ENCODE results near the gene CCDC138. TPM values are rescaled to one million over a fixed set of nuclear protein-coding genes. Genes with fewer than 3 reads are reported as not detected.
A peak's percentile ranks its signal among the peaks of the same experiment; 100 is the strongest.

CCDC138 gene
- total RNA-seq, 1 donor from 2014 or later, result 51.8 TPM

DNA sequence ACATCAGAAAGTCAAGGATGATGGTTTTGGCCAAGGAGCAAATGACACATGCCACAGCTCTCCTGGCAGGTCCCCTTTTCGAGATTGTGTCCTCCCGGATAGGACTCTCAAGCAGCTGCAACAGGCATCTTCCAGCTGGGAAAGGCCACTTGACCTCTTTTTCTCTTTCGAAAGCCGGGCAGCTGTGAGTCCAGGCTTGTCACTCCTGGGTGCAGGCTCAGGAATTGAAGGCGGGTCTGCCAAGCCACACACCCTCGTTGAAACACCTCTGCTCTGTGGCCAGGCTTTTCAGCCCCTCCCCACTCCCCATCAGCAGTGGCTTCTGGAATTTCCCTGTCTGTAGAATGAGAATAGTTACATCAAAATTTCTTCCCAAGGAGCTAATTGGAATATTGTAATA lies 98.0 kb downstream of the CCDC138 start:
- FAIRE-seq (no peak), DNase-seq (ENCODE audit: low spot score in 2 of 2) (no peak)

DNA sequence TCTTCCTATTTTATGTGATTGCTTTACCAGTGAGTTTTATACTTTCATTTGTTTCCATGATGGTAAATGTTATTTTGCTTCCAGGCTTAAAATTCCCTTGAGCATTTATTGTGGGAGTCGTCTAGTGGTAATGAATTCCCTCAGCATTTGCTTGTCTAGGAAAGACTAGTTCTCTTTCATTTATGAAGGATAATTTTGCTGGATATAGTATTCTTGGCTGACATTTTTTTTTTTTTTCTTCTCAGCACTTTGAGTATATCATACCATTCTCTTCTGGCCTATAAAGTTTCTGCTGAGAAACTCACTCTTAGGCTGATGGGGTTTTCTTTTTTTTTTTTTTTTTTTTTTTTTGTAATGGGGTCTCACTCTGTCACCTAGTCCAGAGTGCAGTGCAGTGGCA lies 103.3 kb downstream of the CCDC138 start:
- FAIRE-seq (no peak), DNase-seq (ENCODE audit: low spot score in 2 of 2) (no peak)

DNA sequence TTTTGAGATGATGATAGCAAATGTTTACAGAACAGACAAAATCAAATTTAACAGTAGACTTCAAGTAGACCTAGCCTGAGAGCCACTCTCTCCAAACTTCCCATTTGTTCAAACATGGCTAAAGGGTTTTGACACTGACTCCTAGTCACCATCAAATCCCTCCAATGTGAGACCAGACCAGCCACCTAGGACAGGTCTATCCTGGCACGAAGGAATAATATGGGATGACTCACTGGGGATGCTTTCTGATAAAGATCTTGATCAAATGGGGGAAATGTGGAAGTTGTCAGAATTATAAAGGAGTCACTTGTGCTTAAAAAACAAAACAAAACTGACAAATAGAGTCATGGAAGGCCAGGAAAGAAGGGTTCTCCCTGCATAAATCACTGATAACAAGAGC lies 106.7 kb downstream of the CCDC138 start:
- DNase-seq (ENCODE audit: low spot score in 2 of 2), result no peak
- no peak for FAIRE-seq

DNA sequence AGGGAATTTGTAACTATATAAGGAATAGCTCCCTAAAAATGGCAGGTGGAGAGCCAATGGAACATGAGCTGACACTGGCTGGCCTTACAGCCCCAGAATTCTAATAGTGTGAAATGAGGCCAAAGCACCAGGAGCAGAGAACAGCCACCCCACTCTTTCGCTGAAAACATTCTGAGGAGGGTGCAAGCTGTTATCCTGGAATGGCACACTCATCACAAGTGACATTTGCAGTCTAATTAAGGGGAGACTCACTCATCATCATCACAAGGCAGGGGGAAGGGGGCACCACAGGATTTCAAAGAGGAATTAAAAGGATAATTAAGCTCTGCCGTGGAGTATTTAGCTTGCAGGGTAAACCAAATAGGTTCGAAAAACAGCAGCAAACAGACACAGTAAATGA lies 108.2 kb downstream of the CCDC138 start:
- no peak for DNase-seq (ENCODE audit: low spot score in 2 of 2)
- FAIRE-seq, result no peak

DNA sequence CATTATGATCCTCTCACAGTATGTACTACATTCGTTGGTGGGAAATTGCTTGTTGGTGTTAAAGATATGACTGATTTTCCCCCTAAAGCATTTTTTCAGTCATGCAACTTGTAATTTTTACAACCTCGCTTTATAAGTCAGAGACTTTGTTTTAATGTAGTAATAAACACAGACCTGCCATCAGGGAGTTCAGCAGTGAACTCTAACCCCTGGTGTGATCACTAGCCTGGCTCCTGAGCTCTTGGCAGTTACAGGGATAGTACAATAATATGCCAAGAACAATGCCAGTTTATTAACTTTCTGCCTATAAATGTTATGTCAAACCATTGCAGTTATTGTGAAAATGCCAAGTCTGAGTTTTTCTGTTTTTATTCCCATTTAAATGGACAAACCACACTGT lies 108.6 kb downstream of the CCDC138 start:
- DNase-seq (ENCODE audit: low spot score in 2 of 2), result no peak
- FAIRE-seq, result no peak

DNA sequence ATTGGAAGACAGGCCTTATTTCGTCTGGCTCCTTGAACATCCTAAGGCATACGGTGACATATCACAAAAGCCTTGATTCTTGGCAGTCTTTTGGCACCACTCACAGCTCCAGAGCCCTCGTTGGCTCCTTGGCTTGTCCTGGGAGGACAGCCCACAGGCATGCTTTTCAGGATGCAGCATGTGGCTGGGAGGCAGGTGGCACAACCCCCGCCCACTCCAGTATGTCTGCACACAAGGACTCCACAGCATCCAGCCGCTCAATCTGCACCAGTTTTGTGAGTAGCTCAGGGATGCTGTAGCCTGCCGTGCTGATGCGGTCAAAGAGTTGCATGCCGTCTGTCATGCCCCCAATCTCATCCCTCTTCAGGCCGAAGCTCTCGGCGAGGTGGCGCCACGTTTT lies 110.2 kb downstream of the CCDC138 start:
- no peak for DNase-seq (ENCODE audit: low spot score in 2 of 2)

DNA sequence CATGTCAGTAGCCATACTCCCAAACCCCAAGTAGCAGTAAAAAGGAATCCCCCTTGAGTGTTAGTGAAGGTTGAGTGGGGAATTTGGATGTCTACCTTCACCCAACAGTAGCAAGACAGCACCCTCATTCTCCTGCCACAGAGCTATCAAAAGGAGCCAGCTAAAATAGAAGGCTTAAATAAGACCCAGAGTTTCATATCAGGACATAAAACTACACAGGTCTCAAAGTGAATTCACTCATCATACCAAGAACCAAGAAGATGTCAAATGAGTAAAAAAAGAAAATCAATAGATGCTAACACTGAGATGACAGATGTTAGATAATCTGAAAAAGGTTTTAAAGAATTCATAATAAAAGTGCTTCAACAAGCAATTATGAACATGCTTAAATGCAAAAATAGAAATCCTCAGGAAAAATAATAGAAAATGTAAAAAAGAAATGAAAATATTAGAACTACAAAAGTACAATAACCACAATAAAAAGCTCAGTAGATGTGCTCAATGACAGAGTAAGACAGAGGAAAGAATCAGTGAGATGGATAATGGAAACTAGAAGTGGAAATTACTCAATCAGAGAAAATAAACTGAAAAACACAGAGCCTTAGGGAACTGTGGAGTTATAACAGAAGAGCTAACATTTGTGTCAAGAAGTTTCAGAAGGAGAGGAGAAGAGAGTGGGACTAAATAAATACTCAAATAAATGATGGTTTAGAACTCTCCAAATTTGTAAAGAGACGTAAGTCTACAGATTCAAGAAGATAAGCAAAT lies 111.9 kb downstream of the CCDC138 start:
- DNase-seq (ENCODE audit: low spot score in 2 of 2) (no peak), FAIRE-seq (no peak)

More for the DNA sequence above, 110.2 kb downstream of the CCDC138 start:
- no peak for FAIRE-seq

DNA sequence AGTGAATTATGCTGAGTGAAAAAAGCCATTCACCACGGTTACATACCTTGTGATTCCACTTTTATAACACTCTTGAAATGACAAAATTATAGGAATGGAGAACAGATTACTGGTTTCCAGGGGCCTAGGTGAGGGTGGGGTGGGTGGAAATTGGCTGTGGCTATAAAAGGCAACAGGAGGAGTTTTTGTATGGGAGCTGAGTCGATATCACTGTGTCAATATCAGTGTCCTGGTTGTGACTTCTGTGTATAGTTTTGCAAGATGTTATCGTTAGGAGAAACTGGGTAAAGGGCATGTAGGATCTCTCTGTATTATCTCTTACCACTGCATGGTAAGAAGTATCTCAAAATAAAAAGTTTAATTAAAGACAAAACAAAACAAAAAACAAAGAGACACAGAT lies 118.1 kb downstream of the CCDC138 start:
- no peak for FAIRE-seq

DNA sequence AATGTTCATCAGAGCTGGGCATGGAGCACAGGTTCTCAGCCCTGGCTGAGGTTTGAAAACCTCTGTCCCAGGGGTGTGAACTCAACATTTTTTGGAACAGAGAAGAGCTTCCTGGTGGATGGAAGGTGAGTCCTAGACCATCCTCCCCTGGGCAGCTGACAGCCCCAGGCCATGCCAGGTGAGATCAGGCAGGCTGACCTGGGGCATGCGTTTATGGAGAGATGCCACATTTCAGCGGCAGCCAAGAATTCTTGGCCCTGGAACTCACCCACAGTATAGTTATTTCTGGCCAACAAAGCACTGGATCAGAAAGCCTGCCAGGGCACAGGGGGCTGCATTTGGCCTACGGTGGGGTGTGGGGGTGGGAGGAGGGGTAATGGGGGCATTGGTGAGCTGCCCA lies 118.6 kb downstream of the CCDC138 start:
- no peak for DNase-seq (ENCODE audit: low spot score in 2 of 2)
- FAIRE-seq, result no peak

More for the DNA sequence above, 118.1 kb downstream of the CCDC138 start:
- DNase-seq (ENCODE audit: low spot score in 2 of 2), result no peak

DNA sequence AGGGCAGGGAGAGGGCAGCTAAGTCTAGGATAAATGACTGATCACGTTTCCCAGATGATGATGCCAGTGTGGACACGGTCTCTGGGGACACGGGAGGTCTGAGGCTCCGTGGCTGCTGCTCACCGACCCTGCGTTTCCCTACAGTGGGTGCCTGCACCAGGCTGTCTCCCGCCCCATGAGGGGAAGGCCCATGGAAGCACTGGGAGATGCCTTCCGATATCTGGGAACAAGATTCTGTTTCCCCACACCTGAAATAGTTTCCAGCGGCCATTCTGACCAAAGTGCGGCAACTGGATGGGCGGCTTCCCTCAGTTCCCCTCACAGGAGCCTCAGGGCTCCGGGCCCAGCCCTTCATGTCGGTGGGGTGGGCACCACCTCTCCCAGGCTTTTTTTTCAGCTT lies 119.3 kb downstream of the CCDC138 start:
- no peak for FAIRE-seq
- DNase-seq (ENCODE audit: low spot score in 2 of 2), result no peak

DNA sequence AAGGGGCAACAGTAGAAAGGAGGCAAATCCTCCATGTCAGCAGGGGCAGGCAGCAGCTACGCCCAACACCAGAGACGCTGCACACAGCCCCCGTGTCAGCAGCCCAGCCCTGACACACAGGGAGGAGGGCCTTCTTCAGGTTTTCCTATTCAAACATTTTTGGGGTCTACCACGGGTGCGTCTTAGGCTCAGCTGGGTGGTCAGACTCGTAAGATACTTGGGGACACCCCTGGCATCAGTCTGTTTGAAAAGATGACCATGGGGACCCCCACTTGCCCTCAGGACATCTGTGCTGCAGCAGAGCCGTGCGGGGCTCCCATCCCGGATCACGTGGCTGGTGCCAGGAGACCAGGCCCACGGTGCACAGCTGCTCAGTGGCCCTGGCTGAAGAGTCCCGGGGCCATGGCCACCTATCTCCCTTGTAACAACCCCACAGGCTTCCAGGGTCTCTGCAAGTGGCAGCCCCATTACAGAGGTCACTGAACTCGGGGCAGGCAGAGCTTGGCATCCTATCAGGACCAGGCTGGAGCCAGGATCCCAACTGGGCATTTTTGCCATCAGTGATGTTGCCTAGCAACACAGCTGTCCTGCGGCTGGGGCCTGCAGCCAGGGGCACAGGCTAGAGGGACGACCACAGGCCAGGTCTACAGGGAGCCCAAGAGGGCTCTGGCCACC lies 120.0 kb downstream of the CCDC138 start:
- DNase-seq (ENCODE audit: low spot score in 2 of 2) (no peak), FAIRE-seq (no peak)

DNA sequence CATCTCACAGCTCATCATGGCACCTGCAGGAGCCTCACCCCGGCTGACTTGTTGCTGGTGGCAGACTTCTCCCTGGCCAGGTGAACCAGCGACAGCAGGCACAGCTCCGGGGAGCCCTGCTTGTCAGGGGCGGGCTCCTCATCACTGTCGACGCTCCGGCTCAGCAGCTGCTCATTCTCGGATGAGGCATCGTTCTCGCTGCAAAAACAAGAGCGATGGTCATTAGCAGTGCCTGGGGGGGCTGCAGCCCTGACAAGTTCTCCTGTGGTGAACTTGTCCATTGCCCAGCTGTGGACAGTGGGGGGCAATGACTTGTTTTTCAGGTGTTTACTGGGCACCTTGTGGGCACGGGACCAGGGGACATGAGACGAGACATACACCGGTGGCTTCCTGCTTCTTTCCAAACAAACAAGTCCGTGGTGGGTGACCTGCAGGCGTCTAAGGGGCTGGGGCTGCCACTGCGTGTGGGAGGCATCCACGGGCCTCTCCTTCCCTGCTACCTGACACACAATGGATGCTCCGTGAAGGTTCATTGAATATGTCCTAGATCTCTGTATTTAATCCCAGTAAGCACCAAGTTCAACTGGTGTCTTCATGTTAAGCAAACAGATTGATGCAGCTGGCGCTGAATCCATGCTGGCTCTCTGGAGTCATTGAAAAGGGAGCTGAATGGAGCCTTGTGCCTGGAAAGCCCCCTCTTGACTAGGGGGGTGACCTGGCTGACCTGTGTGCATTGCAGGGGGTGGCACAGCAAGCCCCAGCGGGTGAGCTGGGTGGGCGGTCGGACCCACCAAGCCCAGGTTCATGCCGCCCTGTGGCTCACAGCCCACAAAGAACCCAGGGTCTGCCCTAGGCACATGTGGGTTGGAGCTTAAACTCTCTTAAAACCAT lies 121.5 kb downstream of the CCDC138 start:
- FAIRE-seq (no peak), DNase-seq (ENCODE audit: low spot score in 2 of 2) (no peak)

DNA sequence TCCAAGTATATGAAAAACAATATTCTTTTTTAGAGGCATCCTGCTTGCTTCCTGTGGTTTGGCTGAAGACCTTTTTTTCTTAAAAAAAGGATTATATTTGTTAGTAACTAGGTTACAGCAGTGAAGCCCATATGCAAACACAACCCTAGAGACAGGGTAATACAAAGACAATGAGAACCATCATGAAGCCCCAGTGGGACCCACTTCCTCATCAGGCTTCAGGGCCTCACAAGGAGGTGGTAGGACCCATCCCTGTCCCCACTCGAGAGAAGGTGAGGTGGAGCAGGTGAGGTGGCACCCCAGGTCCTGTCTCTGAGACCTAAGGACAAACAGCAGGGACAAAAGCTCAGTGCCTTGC lies 122.1 kb downstream of the CCDC138 start:
- no peak for DNase-seq (ENCODE audit: low spot score in 2 of 2)
- no peak for FAIRE-seq

DNA sequence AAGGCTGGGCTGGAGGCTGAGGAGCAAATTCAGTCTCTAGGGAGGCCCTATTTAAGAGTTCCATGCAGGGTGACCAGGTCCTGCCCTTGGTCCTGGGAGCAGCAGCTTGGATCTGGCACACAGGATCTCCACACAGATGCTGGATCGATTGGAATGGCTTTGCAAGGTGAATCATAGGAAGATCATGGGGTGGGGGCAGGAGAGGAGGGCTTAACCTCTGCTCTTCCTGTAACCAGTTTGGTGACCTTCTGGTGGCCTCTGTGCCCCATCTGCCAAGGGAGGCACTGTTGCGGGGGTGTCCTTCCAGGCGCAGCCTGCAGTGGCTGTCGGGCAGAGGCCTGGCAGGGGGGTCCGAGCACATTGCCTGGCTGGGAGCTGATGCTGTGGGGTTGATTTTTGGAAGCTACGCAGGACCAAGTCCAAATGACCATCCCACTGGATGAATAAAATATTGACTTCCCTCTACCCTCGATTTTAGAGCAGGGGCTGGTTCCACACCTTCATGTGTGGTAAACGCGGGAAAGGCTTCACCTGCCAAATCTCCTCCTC lies 122.8 kb downstream of the CCDC138 start:
- FAIRE-seq, result no peak
- DNase-seq (ENCODE audit: low spot score in 2 of 2), result peak in 1 of 2 donors; percentile 1

DNA sequence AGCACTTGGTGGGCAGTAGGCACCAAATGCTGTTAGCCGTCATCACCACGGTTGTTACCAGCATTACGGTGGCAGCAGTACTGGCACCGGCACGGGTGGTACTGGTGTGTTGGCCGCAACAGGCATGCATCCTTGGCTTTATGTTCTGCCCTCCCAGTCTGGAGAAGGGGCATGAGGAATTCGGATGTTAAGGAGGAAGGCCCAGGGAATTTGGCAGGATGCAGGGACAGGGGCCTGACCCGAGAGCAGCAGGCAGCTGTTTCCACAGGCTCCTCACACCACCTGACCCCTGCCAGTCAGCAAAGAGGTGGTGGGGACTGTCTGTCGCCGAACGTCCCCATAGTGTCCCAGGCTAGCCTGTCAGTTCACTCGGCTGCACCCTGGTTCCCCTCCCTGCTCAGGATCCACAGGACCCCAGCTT lies 123.5 kb downstream of the CCDC138 start:
- DNase-seq (ENCODE audit: low spot score in 2 of 2) (peak in 1 of 2 donors; percentile 2), FAIRE-seq (no peak)

DNA sequence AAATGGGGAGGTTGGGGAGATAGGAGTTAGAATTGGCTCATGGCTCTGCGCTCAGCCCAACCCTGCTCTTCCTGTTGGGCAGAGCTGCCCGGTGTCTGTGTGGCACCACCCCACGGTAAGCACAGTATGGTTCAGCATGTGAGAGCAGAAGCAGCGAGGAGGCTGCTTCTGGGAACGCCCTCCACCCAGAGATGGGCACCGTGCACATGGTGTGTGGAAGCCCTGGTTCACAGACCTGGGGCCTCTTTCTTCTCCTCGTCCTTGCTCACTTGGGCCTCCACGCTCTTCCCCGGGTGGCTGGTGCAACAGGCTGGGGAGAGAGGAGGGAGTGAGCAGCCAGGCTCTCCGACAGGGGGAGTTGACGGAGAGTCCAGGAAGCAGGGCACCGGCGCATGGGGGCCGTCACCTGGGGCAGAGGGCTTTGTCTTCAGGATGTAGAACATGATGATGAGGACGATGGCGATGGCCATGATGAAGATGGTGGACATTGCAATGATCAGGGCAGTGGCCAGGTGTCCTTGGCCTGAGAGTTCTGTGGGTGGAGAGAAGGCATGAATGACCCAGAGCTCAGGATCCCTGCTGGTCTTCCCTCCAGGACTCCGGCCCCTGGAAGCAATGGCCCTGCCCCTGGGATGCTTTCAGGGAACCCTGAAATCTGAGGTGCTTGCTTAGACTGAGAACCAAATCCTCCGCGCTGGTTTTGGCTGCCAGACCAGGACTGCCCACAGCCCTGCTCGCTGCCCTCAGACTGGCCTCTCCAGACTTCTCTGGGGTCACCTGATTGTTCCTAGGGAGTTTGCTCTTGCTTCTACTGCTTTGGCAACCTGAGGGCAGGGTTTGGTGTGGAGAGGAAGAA lies 124.2 kb downstream of the CCDC138 start:
- FAIRE-seq, result no peak

DNA sequence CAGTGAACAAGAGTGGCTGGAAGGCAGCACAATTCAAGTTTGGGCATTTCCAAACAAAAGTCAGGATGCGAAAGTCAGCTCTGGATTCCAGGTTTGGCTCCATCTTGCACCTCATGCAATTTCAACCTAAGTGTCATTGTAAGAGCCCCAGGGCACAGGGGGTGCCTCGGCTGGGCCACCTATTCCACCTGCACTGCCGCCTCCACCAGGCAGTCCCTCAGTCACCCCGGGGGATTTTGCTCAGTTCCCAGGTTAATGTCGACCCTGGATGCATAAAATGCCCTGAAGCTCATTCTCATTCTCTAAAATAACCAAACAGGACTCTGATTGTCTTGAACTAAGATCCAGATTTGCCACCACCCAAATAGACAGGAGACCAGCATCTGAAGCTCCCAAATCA lies 124.8 kb downstream of the CCDC138 start:
- FAIRE-seq (no peak), DNase-seq (ENCODE audit: low spot score in 2 of 2) (no peak)

More for the DNA sequence above, 124.2 kb downstream of the CCDC138 start:
- DNase-seq (ENCODE audit: low spot score in 2 of 2), result no peak

DNA sequence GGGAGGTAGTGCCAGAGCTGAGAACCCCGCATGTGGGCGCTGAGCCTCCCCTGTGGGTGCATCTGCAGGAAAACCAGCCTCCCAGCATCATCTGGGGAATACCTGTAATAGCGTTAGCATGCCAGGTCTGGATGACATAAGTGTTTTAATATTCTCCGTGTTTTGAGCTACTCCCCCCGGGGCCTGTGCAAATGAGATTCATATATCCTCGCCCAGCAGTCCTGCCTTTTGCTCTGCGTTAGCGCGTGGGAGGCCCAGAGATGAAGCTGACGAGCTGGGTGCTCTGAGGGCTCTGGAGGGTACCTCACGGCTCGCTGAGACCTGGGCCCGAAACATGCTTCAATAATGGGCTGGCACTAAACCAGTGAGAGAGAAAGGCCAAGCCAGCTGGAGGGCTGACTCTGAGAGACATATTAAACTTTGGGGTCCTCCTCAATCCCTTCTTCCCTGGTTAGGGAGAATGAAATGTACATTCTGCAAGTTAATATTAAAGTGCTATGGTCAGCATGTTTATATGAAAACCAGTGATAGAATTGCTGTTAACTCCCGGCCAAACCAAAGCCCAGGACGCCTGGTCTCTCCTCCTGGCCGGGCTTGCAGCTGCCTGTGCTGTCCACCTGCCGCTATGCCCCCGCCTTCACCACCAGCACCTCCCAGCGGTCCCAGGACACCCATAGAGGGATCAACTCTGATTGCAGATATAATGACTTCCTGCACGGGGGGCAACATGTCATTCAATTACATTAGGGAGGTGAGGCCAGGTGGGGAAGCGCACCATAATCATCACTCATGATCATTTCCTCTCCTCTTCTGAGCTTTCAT lies 125.4 kb downstream of the CCDC138 start:
- no peak for FAIRE-seq
- DNase-seq (ENCODE audit: low spot score in 2 of 2), result no peak

DNA sequence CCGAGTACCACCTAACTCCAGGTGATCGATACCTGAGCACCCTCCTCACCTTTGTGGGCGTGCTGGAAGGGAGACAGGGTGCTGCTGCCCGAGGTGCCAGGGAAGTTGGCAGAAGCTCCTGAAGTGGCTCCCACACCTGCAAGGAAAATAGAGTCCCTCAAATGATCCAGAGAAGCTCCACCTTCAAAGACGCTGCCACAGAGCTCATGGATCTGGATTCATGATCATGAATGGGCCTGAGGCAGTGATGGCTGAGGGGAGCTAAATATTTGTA lies 126.0 kb downstream of the CCDC138 start:
- FAIRE-seq (no peak), DNase-seq (ENCODE audit: low spot score in 2 of 2) (no peak)
